Breast epithelium (tissue), 3 donors: ENCODE measurements around the gene SDK2.

Source experiments
- CTCF ChIP-seq, 3 donors: fragments of 450-650 bp; IDR thresholded peaks; one replicate each; pipeline ENCODE4 v1.5.1; 2016 to 2017; ENCODE audit warnings: antibody characterized with exemption in 3 of 3, mild to moderate bottlenecking in 3 of 3, moderate library complexity in 3 of 3
- POLR2A ChIP-seq: fragments of 450-650 bp; IDR thresholded peaks from one replicate; pipeline ENCODE4 v1.6.1; 2016; ENCODE audit warnings: antibody characterized with exemption, mild to moderate bottlenecking, moderate library complexity

- TF ChIP-seq POLR2A (no peak), CTCF (IDR thresholded peaks at IDR 0.05) (no peak)
Measured at GRCh38 chr17:73315471-73315870, 328.8 kb downstream of the SDK2 start.
